Natural killer cell (primary cell): ENCODE measurements around the gene IL37. TPM values are rescaled to one million over a fixed set of nuclear protein-coding genes. Genes with fewer than 3 reads are reported as not detected.

Experiments
- ATAC-seq, 3 donors: fragments of 150-1000 bp in 2 of 3; fragments of 200-7000 bp in 1 of 3; cut with Tn5 transposase; 1 replicate in 1 of 3; 2 replicates in 2 of 3; pipeline ENCODE4 v1.10.0; 2021; ENCODE audit warnings: mild to moderate bottlenecking in 2 of 3, moderate library complexity in 2 of 3
- DNase-seq, 2 donors: peaks; one replicate each; pipeline versions ENCODE4 v3.0.0 to v3.0.0-alpha.2; 2013 to 2021; ENCODE audit warnings: mixed read lengths in 1 of 2
- H3K27ac ChIP-seq: one replicate; pipeline ENCODE4 v1.5.1; 2013; ENCODE audit warnings: mild to moderate bottlenecking, low read length
- H3K27me3 ChIP-seq: one replicate; pipeline ENCODE4 v1.6.1; 2013; ENCODE audit warnings: low read length; ENCODE audit not compliant: control insufficient read depth, insufficient read depth
- H3K36me3 ChIP-seq: one replicate; pipeline ENCODE4 v1.6.1; 2013; ENCODE audit warnings: low read length; ENCODE audit not compliant: control insufficient read depth, insufficient read depth
- H3K4me1 ChIP-seq: one replicate; pipeline ENCODE4 v1.6.1; 2013; ENCODE audit warnings: low read length; ENCODE audit not compliant: control insufficient read depth, insufficient read depth
- H3K4me3 ChIP-seq: one replicate; pipeline ENCODE4 v1.5.1; 2013; ENCODE audit warnings: low read length
- H3K9me3 ChIP-seq: one replicate; pipeline ENCODE4 v1.6.1; 2013; ENCODE audit warnings: low read length; ENCODE audit not compliant: control insufficient read depth, insufficient read depth
- H3K27ac Mint-ChIP-seq, 2 donors: one replicate each; pipeline ENCODE4 v1.8.0; 2022; ENCODE audit warnings: mild to moderate bottlenecking in 2 of 2, mixed read lengths in 2 of 2, moderate library complexity in 1 of 2
- H3K27me3 Mint-ChIP-seq, 2 donors: one replicate each; pipeline ENCODE4 v1.8.0; 2022; ENCODE audit warnings: low read depth in 2 of 2, mixed read lengths in 2 of 2
- H3K36me3 Mint-ChIP-seq: one replicate; pipeline ENCODE4 v1.8.0; 2022; ENCODE audit warnings: mixed read lengths
- H3K4me1 Mint-ChIP-seq, 2 donors: one replicate each; pipeline ENCODE4 v1.8.0; 2022; ENCODE audit warnings: mixed read lengths in 2 of 2
- H3K4me3 Mint-ChIP-seq: one replicate; pipeline ENCODE4 v1.8.0; 2022; ENCODE audit warnings: mild to moderate bottlenecking, moderate library complexity, mixed read lengths
- H3K9me3 Mint-ChIP-seq, 2 donors: one replicate each; pipeline ENCODE4 v1.8.0; 2022; ENCODE audit warnings: mixed read lengths in 2 of 2
- WGBS: methylation state at CpG from one replicate; pipeline ENCODE4 v1.1.7; 2013; ENCODE audit warnings: missing lambda C conversion rate; ENCODE audit not compliant: insufficient coverage; 5-methylcytosine and 5-hydroxymethylcytosine counted together
- intact Hi-C: fragments of 100-400 bp; cut with micrococcal nuclease; formaldehyde crosslinking; loops from one replicate; pipeline ENCODE4 v1.14.2; 2022
- total RNA-seq, 4 donors: library from RNA; stranded (reverse); fragments of 120-200 nt in 1 of 4; gene quantifications; one replicate each; pipeline versions ENCODE4 v1.2.3 to v1.2.4, GENCODE V29; 2013 to 2022
- TF ChIP-seq, protein P1 (sequence below): fragments of 200-600 bp; IDR thresholded peaks from one replicate; pipeline ENCODE4 v1.8.0; 2022; ENCODE audit warnings: antibody characterized with exemption

IL37 gene
- total RNA-seq, 3 donors from 2014 or later (not counting 1 experiment from before 2014, with no cell fraction given) = not detected

DNA sequence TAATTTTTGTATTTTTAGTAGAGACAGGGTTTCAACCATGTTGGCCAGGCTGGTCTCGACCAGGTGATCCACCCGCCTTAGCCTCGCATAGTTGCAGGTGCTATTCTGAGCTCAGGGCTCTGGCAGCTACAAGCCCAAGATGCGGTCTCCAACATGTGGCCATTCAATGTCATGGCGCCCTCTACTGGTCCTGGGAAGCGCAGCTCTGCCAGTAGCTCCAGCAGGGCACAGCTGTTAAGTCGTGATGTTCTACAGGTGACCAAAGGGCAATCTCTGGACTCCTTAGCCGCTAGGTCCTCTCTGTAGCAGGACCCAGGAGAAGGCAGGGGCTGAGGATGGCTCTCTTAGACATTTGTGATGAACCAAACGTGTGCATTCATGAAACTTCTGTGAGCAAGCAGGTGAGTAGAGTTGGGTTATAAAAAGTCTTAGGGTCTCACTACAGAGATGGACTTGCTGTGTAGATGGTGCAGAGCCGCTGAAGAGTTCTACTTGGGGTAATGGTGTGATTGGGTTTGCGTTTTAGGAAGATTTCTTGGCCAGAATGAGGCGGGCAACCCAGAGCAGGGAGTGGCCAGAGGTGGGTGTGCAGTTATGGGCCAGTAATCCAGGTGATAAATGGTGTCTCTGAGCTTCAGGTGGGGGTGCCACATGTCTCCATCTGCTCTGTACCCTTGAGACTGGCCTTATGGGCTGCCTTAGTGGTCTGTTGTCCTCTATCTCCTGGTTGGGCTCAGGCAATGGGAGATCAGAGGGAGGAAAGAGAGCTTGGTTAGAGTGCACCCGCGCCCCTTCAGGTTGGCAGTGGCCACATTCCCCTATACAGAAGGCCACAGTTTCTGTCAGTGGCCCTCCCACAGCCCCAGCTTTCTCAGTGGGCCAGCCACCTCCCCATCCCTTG is 31.0 kb downstream of the IL37 start:
- H3K27ac Mint-ChIP-seq = no peak overlapping the region
- no peaks in the 10 kb centered on the region for H3K36me3 ChIP-seq
- no peaks in the 10 kb centered on the region for H3K4me1 ChIP-seq
- no peaks in the 10 kb centered on the region for H3K36me3 Mint-ChIP-seq
- H3K9me3 ChIP-seq = no peaks in the 10 kb centered on the region
- peak; percentile 82 to 95 (median 91) for ATAC-seq
- WGBS = 33% methylated on average over 14 of the region's 14 CpGs
- peaks cover 6 to 7% of the 10 kb centered on the region in 2 donors for H3K4me1 Mint-ChIP-seq
- no peak overlapping the region for H3K27ac ChIP-seq
- DNase-seq = peak; percentile 58 to 81
- H3K9me3 Mint-ChIP-seq = no peaks in the 10 kb centered on the region
- H3K4me3 ChIP-seq = no peak overlapping the region
- H3K4me3 Mint-ChIP-seq = no peak overlapping the region
- TF ChIP-seq, protein P1, sequence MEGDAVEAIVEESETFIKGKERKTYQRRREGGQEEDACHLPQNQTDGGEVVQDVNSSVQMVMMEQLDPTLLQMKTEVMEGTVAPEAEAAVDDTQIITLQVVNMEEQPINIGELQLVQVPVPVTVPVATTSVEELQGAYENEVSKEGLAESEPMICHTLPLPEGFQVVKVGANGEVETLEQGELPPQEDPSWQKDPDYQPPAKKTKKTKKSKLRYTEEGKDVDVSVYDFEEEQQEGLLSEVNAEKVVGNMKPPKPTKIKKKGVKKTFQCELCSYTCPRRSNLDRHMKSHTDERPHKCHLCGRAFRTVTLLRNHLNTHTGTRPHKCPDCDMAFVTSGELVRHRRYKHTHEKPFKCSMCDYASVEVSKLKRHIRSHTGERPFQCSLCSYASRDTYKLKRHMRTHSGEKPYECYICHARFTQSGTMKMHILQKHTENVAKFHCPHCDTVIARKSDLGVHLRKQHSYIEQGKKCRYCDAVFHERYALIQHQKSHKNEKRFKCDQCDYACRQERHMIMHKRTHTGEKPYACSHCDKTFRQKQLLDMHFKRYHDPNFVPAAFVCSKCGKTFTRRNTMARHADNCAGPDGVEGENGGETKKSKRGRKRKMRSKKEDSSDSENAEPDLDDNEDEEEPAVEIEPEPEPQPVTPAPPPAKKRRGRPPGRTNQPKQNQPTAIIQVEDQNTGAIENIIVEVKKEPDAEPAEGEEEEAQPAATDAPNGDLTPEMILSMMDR = peak; percentile 79
- intact Hi-C loops = loop anchor here (1.0 to 10.0 kb wide), 2 partner anchors 192 to 337 kb away; no protein-coding TSS in a partner anchor
- peaks cover 3 to 9% of the 10 kb centered on the region in 2 donors for H3K27me3 Mint-ChIP-seq
- no peaks in the 10 kb centered on the region for H3K27me3 ChIP-seq

DNA sequence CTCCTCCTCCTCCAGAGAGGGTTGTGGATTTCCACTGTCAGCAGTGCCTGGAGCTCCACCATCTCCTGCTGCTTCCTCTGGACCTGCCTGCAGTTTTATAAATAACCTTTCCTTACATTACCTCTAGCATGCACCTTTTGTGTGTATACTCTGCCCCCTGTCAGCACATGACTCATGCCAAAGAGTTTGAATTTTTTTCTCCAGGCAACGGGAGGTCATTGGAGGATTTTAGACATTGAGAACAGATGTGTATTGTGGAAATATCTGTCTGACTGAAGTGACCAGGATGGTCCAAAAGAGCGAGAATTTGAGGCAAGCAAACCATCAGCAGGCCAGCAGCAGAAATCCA is 31.7 kb downstream of the IL37 start:
- H3K4me3 ChIP-seq = no peak overlapping the region
- intact Hi-C loops = loop anchor here (10.0 kb wide), 1 partner anchor 338 kb away; no protein-coding TSS in a partner anchor
- no peaks in the 10 kb centered on the region for H3K9me3 Mint-ChIP-seq
- no peak overlapping the region for H3K27ac ChIP-seq
- H3K27me3 Mint-ChIP-seq = peaks cover 3 to 9% of the 10 kb centered on the region in 2 donors
- H3K4me3 Mint-ChIP-seq = no peak overlapping the region
- H3K27me3 ChIP-seq = no peaks in the 10 kb centered on the region
- H3K4me1 Mint-ChIP-seq = peaks cover 6 to 7% of the 10 kb centered on the region in 2 donors
- TF ChIP-seq, protein P1 = no peak
- no peaks in the 10 kb centered on the region for H3K4me1 ChIP-seq
- ATAC-seq (no peak), DNase-seq (no peak)
- WGBS = 84% methylated on average over 2 of the region's 2 CpGs
- H3K36me3 ChIP-seq = no peaks in the 10 kb centered on the region
- H3K9me3 ChIP-seq = no peaks in the 10 kb centered on the region
- H3K36me3 Mint-ChIP-seq = no peaks in the 10 kb centered on the region
- no peak overlapping the region for H3K27ac Mint-ChIP-seq

DNA sequence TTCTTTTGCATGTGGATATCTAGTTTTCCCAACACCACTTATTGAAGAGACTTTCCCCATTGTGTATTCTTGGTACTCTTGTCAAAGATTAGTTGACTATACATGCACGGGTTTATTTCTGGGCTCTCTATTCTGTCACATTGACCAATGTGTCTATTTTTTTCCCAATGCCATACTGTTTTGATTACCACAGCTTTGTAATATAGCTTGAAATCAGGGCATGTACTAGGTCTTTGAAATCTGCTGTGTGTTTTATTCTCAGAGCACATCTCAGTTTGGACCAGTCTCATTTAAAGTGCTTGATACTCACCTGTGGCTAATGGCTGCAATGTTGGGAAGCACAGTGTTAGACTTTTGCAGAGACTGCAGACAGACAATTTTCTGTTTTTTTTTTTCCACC is 34.0 kb downstream of the IL37 start:
- H3K36me3 ChIP-seq = no peaks in the 10 kb centered on the region
- H3K9me3 ChIP-seq = no peaks in the 10 kb centered on the region
- no peak for DNase-seq
- no peaks in the 10 kb centered on the region for H3K4me1 ChIP-seq
- ATAC-seq = no peak
- H3K36me3 Mint-ChIP-seq = no peaks in the 10 kb centered on the region
- intact Hi-C loops = loop anchor here (10.0 kb wide), 1 partner anchor 340 kb away; no protein-coding TSS in a partner anchor
- no peaks in the 10 kb centered on the region for H3K4me1 Mint-ChIP-seq
- H3K9me3 Mint-ChIP-seq = no peaks in the 10 kb centered on the region
- H3K27me3 Mint-ChIP-seq = peaks cover 7 to 9% of the 10 kb centered on the region in 2 donors
- H3K4me3 ChIP-seq = no peak overlapping the region
- H3K27ac Mint-ChIP-seq = no peak overlapping the region
- H3K27me3 ChIP-seq = no peaks in the 10 kb centered on the region
- H3K4me3 Mint-ChIP-seq = no peak overlapping the region
- TF ChIP-seq, protein P1 = no peak
- WGBS = 100% methylated on average over 1 of the region's 1 CpG
- H3K27ac ChIP-seq = no peak overlapping the region
